ENCODE data around the gene METTL5. TPM values are rescaled to one million over a fixed set of nuclear protein-coding genes. Genes with fewer than 3 reads are reported as not detected.

METTL5 gene
- total RNA-seq, 2 donors from 2014 or later = 39.8 to 40.9 TPM

- H3K4me1 ChIP-seq = no peaks in the 10 kb centered on the region
- no peak for DNase-seq
- no peaks in the 10 kb centered on the region for H3K9me3 ChIP-seq
- H3K4me3 ChIP-seq = no peak overlapping the region
- H3K36me3 ChIP-seq = no peaks in the 10 kb centered on the region
- no peaks in the 10 kb centered on the region for H3K27me3 ChIP-seq
- no peak for TF ChIP-seq CTCF (IDR thresholded peaks at IDR 0.05)
- no peak overlapping the region for H3K27ac ChIP-seq
- H3K9ac ChIP-seq (ENCODE audit: low read depth in 2 of 2, low read length in 2 of 2) = no peak overlapping the region
- intact Hi-C loops (cut with DNase I) = no loop called here
Measured at GRCh38 chr2:169803480-169803879, 21.2 kb downstream of the METTL5 start.

- peak within 1 kb of the TSS; percentile 71 to 76 for H3K9ac ChIP-seq (ENCODE audit: low read depth in 2 of 2, low read length in 2 of 2)
- H3K4me3 ChIP-seq = peak within 1 kb of the TSS; percentile 92
- H3K36me3 ChIP-seq = no peaks in the 10 kb centered on the region
- peak; percentile 95 for DNase-seq
- H3K9me3 ChIP-seq = no peaks in the 10 kb centered on the region
- intact Hi-C loops (cut with DNase I) = no loop called here
- no peak for TF ChIP-seq CTCF (IDR thresholded peaks at IDR 0.05)
- no peaks in the 10 kb centered on the region for H3K4me1 ChIP-seq
- no peaks in the 10 kb centered on the region for H3K27me3 ChIP-seq
- peak within 1 kb of the TSS; percentile 85 for H3K27ac ChIP-seq
Measured at GRCh38 chr2:169798718-169799592, 25.8 kb downstream of the METTL5 start, which contains the start of gene SSB. Gene SSB (plus strand): TSS chr2:169798871. CDS start chr2:169800961, 2,090 bp downstream.

GRCh38 chr2:169798397-169798717, 26.3 kb downstream of the METTL5 start:
- peak overlapping the region; percentile 92 for H3K4me3 ChIP-seq
- no peaks in the 10 kb centered on the region for H3K4me1 ChIP-seq
- H3K36me3 ChIP-seq = no peaks in the 10 kb centered on the region
- H3K9ac ChIP-seq (ENCODE audit: low read depth in 2 of 2, low read length in 2 of 2) = peak overlapping the region in 1 of 2 donors; percentile 19
- TF ChIP-seq CTCF (IDR thresholded peaks at IDR 0.05) = no peak
- DNase-seq = no peak
- no peaks in the 10 kb centered on the region for H3K27me3 ChIP-seq
- H3K9me3 ChIP-seq = no peaks in the 10 kb centered on the region
- intact Hi-C loops (cut with DNase I) = no loop called here
- peak overlapping the region; percentile 85 for H3K27ac ChIP-seq

GRCh38 chr2:169797601-169798000, 27.1 kb downstream of the METTL5 start:
- Histone ChIP-seq H3K9me3 (no peaks in the 10 kb centered on the region), H3K27ac (no peak overlapping the region), H3K9ac (ENCODE audit: low read depth in 2 of 2, low read length in 2 of 2) (no peak overlapping the region), H3K27me3 (no peaks in the 10 kb centered on the region), H3K36me3 (no peaks in the 10 kb centered on the region), H3K4me1 (no peaks in the 10 kb centered on the region), H3K4me3 (no peak overlapping the region)
- DNase-seq = no peak
- no peak for TF ChIP-seq CTCF (IDR thresholded peaks at IDR 0.05)
- intact Hi-C loops (cut with DNase I) = no loop called here

- Histone ChIP-seq H3K4me3 (no peak overlapping the region), H3K27me3 (no peaks in the 10 kb centered on the region), H3K36me3 (no peaks in the 10 kb centered on the region), H3K4me1 (no peaks in the 10 kb centered on the region), H3K9me3 (no peaks in the 10 kb centered on the region), H3K9ac (ENCODE audit: low read depth in 2 of 2, low read length in 2 of 2) (no peak overlapping the region), H3K27ac (no peak overlapping the region)
- intact Hi-C loops (cut with DNase I) = no loop called here
- peak; percentile 43 for DNase-seq
- no peak for TF ChIP-seq CTCF (IDR thresholded peaks at IDR 0.05)
Measured at GRCh38 chr2:169796441-169796840, 28.3 kb downstream of the METTL5 start.
